Measurements from ENCODE around the gene GLI3.
A peak's percentile ranks its signal among the peaks of the same experiment; 100 is the strongest.

GLI3 gene

GRCh38 chr7:41972270-41972669 is 264.7 kb downstream of the GLI3 start:
- no peak for DNase-seq
- intact Hi-C loops (cut with DNase I): loop anchor here (10.0 kb wide), 2 partner anchors 263 to 863 kb away; partner anchors contain the start of gene GLI3

GRCh38 chr7:41971640-41972187 is 265.3 kb downstream of the GLI3 start:
- intact Hi-C loops (cut with DNase I): loop anchor here (10.0 kb wide), 2 partner anchors 263 to 863 kb away; partner anchors contain the start of gene GLI3
- DNase-seq: no peak

GRCh38 chr7:41970941-41971340 is 266.1 kb downstream of the GLI3 start:
- intact Hi-C loops (cut with DNase I): loop anchor here (10.0 kb wide), 2 partner anchors 264 to 864 kb away; partner anchors contain the start of gene GLI3
- DNase-seq: no peak

GRCh38 chr7:41969561-41970105 is 267.4 kb downstream of the GLI3 start:
- no peak for DNase-seq
- intact Hi-C loops (cut with DNase I): loop anchor here (10.0 kb wide), 2 partner anchors 265 to 865 kb away; partner anchors contain the start of gene GLI3

- DNase-seq: no peak
These were observed 269.9 kb downstream of the GLI3 start for GRCh38 chr7:41967156-41967555.

GRCh38 chr7:41965951-41966505 is 271.0 kb downstream of the GLI3 start:
- intact Hi-C loops (cut with DNase I): no loop called here
- peak in 1 of 42 donors; percentile 29 for DNase-seq

More at GRCh38 chr7:41967156-41967555, 269.9 kb downstream of the GLI3 start:
- intact Hi-C loops (cut with DNase I): no loop called here

- intact Hi-C loops (cut with DNase I): no loop called here
- peak in 3 of 42 donors; percentile 24 to 46 (median 29) for DNase-seq
These were observed 271.9 kb downstream of the GLI3 start for GRCh38 chr7:41964849-41965745.

- no peak for DNase-seq
- intact Hi-C loops (cut with DNase I): no loop called here
These were observed 272.7 kb downstream of the GLI3 start for GRCh38 chr7:41964183-41964753.

GRCh38 chr7:41956705-41957104 is 280.3 kb downstream of the GLI3 start:
- no peak for DNase-seq
- intact Hi-C loops (cut with DNase I): no loop called here

- DNase-seq: peak; percentile 37 to 89 (median 73)
- intact Hi-C loops (cut with DNase I): no loop called here
These were observed 280.9 kb downstream of the GLI3 start for GRCh38 chr7:41955893-41956675.

GRCh38 chr7:41955451-41955850 is 281.6 kb downstream of the GLI3 start:
- intact Hi-C loops (cut with DNase I): no loop called here
- DNase-seq: no peak

- intact Hi-C loops (cut with DNase I): no loop called here
These were observed 282.0 kb downstream of the GLI3 start for GRCh38 chr7:41954976-41955375.

GRCh38 chr7:41948503-41948902 is 288.5 kb downstream of the GLI3 start:
- no peak for DNase-seq
- intact Hi-C loops (cut with DNase I): loop anchor here (10.0 kb wide), 1 partner anchor 896 kb away; no protein-coding TSS in a partner anchor

More at GRCh38 chr7:41954976-41955375, 282.0 kb downstream of the GLI3 start:
- DNase-seq: no peak

- DNase-seq: peak; percentile 69 to 94 (median 88)
- intact Hi-C loops (cut with DNase I): loop anchor here (10.0 kb wide), 1 partner anchor 902 kb away; no protein-coding TSS in a partner anchor
These were observed 293.9 kb downstream of the GLI3 start for GRCh38 chr7:41943094-41943577.

- DNase-seq: peak in 26 of 42 donors; percentile 17 to 70 (median 36)
- intact Hi-C loops (cut with DNase I): loop anchor here (10.0 kb wide), 1 partner anchor 902 kb away; no protein-coding TSS in a partner anchor
These were observed 294.4 kb downstream of the GLI3 start for GRCh38 chr7:41942468-41943093.

- peak; percentile 40 to 89 (median 78) for DNase-seq
- intact Hi-C loops (cut with DNase I): loop anchor here (10.0 kb wide), 1 partner anchor 904 kb away; no protein-coding TSS in a partner anchor
These were observed 296.2 kb downstream of the GLI3 start for GRCh38 chr7:41940760-41941343.

- intact Hi-C loops (cut with DNase I): no loop called here
- DNase-seq: no peak
These were observed 298.6 kb downstream of the GLI3 start for GRCh38 chr7:41938371-41938770.

Measured in head of caudate nucleus (tissue), 42 donors.